GOT3 (cell line): ENCODE data around the gene NPVF.

ENCODE experiments used
- DNase-seq: peaks from one replicate; lab custom pipeline; 2025; ENCODE audit warnings: mixed read lengths; lab: John Stamatoyannopoulos, UW

NPVF gene

GRCh38 chr7:25234336-25234735 is 6.0 kb upstream of the NPVF start:
- DNase-seq = no peak

DNA sequence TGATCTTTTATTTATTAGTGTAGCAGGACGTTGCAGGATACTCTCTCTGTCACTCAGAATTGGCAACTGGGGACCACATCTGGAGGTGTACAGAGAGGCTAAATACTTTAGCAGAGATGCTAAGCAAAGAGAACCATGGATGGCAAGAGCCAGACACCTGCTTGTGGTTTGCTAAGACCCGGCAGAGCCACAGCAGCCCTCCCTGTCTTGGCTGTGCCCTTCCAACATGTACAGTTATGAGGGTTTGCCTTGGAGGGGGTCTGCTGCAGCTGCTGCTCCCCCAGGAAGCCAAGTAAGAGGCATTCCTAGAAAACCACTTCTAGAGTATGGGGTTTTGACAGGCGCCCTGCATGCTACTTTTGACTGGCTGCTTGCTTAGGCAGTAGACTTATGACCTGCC is 5.1 kb downstream of the NPVF start:
- DNase-seq = no peak

- no peak for DNase-seq
These were observed 5.6 kb downstream of the NPVF start for GRCh38 chr7:25222666-25223065.

DNA sequence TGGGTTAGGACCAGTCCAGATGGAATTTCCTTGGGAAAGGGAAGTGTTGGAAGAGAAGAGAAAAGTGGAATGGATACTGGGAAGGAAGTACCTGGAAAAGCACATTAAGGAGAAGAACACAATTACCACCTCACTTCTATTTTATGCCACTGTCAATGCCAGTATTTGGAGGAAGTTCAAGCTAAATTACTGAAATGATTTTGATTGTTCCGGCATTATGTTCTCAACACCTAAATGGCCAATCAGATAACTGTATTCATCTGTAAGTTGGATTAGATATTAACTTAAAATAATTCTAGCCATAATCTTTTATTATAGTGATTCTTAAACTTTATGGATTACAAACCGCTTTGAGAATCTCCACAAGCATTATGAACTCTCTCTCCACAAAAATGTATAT is 7.3 kb downstream of the NPVF start:
- DNase-seq = no peak

DNA sequence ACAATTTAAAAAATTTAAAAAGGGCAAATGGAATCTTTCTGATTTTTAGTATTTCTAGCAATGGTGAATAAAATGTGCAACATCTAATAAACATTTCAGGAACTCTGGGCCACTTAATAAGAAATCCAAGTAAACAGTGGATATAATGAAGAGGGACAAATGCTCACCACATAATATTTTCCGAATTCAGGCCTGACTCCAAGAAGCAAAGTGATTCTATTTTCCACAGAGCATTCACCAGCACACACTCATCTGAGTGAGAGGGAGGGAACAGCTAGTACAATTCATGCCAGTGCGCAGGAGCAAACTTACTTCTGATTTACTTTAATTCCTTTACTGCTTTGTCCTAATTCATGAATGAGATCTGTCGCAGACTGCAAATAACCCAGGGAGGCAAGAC is 10.1 kb downstream of the NPVF start:
- no peak for DNase-seq

- DNase-seq = no peak
These were observed 11.4 kb downstream of the NPVF start for GRCh38 chr7:25216837-25217236.

GRCh38 chr7:25215694-25216335 is 12.5 kb downstream of the NPVF start:
- DNase-seq = no peak

- DNase-seq = no peak
These were observed 19.6 kb downstream of the NPVF start for GRCh38 chr7:25208525-25209221.

- DNase-seq = no peak
These were observed 20.4 kb downstream of the NPVF start for GRCh38 chr7:25207887-25208286.

DNA sequence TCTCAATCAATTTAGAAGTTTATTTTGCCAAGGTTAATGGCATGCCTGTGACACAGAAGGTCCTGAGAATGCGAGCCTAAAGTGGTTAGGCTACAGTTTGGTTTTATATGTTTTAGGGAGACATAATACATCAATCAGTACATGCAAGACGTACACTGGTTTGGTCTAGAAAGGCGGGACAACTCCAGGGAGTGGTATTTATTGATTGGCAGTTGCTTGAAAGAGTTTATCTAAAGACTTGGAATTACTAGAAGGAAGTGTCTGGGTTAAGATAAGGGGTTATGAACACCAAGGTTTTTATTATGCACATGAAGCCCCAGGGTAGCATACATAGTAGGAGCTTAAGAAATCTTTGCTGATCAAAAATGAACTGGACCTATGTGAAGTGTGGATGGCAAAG is 21.5 kb downstream of the NPVF start:
- no peak for DNase-seq

DNA sequence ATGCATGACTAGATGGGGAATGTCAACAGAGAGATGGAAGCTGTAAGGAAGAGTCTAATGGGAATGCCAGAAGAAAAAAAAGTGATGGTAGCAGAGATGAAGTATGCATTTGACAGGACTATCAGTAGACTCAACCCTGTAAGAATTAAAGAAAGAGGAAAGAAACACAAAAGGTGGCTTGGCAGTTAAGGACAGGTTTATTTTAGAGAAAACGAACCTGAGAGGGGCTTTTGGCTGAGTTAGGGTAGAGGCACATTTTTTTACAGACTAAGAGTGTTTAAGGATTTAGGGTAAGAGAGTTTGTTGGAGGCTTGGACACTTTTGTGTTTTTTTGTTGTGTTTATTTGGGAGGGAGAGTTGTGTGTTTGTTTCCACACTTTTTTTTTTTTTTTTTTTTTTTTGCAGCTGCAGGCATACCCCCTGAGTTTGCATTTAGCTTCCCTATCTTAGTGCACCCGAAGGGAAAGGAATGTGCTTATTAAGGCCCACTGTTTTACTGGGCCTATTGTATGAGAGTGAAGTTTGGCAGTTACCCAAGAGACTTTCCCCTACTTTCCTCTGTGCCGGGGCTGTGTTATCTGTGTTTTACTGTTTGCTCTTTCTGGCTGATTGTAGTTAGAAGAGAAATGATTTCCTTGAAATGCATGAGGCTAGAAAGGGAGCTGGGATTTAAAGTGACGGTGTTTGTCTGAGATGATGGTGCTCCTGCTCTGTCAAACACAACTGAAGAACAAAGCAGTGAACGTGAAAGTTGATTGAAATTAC is 32.0 kb downstream of the NPVF start:
- DNase-seq = no peak

GRCh38 chr7:25194036-25194435 is 34.2 kb downstream of the NPVF start:
- no peak for DNase-seq

GRCh38 chr7:25192043-25192442 is 36.2 kb downstream of the NPVF start:
- DNase-seq = no peak

- DNase-seq = no peak
These were observed 39.1 kb downstream of the NPVF start for GRCh38 chr7:25189197-25189596.

- DNase-seq = no peak
These were observed 40.4 kb downstream of the NPVF start for GRCh38 chr7:25187932-25188331.

GRCh38 chr7:25186436-25186835 is 41.9 kb downstream of the NPVF start:
- no peak for DNase-seq

DNA sequence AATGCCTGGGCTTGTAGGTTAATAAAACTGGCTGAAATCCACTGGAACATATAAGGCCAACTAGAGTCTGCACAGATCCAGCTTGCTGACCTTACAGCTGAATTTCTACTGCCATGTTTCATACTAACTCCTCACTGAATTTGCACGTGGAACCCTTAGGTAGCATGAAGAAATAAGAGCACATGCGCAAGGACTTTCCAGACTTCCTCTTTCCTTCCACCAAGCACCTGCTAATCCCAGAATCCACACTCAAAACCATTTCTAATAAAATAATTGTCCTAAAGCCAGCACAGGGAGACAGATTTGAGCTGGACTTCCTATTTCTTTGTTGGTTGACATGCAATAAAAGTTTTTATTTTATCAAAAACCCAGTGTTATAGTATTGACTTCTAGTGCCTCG is 46.8 kb downstream of the NPVF start:
- DNase-seq = no peak

DNA sequence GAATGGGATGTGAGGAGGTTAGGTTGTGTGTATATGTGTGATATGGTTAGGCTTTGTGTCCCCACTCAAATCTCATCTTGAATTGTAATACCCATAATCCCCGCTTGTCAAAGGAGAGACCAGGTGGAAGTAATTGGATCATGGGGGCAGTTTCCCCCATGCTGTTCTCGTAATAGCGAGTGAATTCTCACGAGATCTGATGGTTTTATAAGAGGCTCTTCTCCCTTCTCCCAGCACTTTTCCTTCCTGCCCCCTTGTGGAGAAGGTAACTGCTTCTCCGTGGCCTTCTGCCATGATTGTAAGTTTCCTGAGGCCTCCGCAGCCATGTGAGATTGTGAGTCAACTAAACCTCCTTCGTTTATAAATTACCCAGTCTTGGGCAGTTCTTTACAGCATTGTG is 47.3 kb downstream of the NPVF start:
- no peak for DNase-seq

DNA sequence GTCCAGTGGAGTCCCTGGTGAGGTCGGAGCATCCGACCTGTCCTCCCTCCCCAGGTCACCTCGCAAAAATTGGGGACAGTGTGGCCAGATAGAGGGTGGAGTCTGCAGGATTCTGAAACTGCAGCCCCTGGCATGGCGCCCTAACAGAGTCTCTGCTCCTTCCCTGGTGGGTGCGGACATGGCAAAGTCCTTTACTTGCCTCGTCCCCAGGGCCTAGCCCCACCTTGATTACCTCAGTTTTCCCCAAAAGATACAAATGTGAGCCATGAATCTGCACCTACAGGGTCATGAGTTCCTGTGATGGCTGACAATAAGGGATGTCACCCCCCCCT is 47.7 kb downstream of the NPVF start:
- DNase-seq = no peak

- peak; percentile 92 for DNase-seq
These were observed 48.3 kb downstream of the NPVF start for GRCh38 chr7:25179771-25180591.

GRCh38 chr7:25179325-25179724 is 49.0 kb downstream of the NPVF start:
- no peak for DNase-seq
